ENCODE results near the gene CNPY4.
"Not testable (repeated sequence)": the region's sequence is repeated elsewhere in the genome, so short reads cannot be mapped to it uniquely, and the experiment has no call there.

DNA sequence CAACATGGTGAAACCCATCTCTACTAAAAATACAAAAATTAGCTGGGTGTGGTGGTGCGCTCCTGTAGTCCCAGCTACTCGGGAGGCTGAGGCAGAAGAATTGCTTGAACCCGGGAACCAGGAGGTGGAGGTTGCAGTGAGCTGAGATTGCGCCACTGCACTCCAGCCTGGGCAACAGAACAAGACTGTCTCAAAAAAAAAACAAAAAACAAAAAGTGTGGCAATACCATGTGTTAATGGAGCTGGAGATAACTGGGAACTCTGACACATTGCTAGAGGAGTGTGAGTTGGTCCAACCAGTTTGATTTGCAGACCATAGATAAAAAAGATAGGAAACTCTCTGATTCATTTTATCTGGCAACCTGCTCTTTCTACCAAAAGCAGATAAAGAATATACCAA is 26.9 kb downstream of the CNPY4 start:
- TF ChIP-seq EZH2 (IDR thresholded peaks at IDR 0.05; ENCODE audit: insufficient read depth, poor library complexity, severe bottlenecking); EZH2phosphoT487 (IDR thresholded peaks at IDR 0.05; ENCODE audit: insufficient read depth, low read depth): not testable (repeated sequence)
